WTC11 (cell line): ENCODE data around the gene CRACR2A.

ENCODE experiments used
- NR1H2 ChIP-seq: sonication (generic); formaldehyde crosslinking; IDR thresholded peaks from 2 replicates; pipeline ENCODE4 v1.9.0; 2021; ENCODE audit warnings: mild to moderate bottlenecking, moderate library complexity, missing genetic modification reagents
- TF ChIP-seq, protein P1 (sequence below): sonication (generic); formaldehyde crosslinking; IDR thresholded peaks from 2 replicates; pipeline ENCODE4 v1.8.1; 2023; ENCODE audit warnings: mild to moderate bottlenecking, missing genetic modification reagents, borderline replicate concordance
- TF ChIP-seq, protein P2 (sequence below): fragments of 200-600 bp; IDR thresholded peaks from 2 replicates; pipeline ENCODE4 v1.8.0; 2022; ENCODE audit warnings: antibody characterized with exemption

DNA sequence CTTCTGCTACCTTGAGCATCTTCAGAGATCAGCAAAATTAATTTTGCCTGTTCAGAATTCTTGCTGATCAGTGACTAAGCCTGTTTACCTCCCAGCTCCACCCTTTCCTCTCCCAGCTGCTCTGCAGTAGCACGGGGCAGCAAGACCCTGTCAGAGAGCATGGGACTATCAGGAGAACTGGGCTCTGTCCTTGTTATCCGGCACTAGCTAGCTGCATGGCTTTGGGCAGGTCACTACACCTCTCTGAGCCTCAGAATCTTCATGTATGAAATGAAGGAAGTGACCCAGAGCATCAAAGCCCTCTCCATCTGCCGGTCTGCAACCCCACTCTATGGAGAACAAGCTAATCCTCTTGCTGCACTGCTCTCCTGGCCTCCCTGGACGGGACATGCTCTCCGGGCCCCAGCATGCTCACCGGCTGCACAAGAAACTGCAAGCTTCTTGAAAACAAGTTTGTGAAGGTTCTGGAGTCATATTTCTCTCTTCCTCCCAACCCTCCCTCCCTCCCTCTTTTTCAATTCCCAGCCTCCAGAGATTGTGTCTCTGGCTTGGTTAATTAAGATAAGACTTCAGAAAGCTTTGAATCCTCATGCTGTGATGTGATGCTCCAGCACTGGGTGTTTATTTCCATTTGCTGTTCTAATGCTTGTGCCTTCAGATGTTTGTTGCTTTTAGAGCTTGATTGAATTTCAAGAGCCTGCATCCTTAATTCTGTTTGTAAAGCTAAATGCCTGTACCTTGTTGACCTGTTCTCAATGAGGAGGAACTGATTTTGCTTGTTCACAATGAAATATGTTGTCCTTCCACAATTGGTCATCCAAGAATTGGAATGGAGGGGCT, 101.1 kb downstream of the CRACR2A start:
- TF ChIP-seq NR1H2 (CRISPR knock-in tag) = no peak
- TF ChIP-seq, protein P1, sequence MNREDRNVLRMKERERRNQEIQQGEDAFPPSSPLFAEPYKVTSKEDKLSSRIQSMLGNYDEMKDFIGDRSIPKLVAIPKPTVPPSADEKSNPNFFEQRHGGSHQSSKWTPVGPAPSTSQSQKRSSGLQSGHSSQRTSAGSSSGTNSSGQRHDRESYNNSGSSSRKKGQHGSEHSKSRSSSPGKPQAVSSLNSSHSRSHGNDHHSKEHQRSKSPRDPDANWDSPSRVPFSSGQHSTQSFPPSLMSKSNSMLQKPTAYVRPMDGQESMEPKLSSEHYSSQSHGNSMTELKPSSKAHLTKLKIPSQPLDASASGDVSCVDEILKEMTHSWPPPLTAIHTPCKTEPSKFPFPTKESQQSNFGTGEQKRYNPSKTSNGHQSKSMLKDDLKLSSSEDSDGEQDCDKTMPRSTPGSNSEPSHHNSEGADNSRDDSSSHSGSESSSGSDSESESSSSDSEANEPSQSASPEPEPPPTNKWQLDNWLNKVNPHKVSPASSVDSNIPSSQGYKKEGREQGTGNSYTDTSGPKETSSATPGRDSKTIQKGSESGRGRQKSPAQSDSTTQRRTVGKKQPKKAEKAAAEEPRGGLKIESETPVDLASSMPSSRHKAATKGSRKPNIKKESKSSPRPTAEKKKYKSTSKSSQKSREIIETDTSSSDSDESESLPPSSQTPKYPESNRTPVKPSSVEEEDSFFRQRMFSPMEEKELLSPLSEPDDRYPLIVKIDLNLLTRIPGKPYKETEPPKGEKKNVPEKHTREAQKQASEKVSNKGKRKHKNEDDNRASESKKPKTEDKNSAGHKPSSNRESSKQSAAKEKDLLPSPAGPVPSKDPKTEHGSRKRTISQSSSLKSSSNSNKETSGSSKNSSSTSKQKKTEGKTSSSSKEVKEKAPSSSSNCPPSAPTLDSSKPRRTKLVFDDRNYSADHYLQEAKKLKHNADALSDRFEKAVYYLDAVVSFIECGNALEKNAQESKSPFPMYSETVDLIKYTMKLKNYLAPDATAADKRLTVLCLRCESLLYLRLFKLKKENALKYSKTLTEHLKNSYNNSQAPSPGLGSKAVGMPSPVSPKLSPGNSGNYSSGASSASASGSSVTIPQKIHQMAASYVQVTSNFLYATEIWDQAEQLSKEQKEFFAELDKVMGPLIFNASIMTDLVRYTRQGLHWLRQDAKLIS = no peak
- TF ChIP-seq, protein P2, sequence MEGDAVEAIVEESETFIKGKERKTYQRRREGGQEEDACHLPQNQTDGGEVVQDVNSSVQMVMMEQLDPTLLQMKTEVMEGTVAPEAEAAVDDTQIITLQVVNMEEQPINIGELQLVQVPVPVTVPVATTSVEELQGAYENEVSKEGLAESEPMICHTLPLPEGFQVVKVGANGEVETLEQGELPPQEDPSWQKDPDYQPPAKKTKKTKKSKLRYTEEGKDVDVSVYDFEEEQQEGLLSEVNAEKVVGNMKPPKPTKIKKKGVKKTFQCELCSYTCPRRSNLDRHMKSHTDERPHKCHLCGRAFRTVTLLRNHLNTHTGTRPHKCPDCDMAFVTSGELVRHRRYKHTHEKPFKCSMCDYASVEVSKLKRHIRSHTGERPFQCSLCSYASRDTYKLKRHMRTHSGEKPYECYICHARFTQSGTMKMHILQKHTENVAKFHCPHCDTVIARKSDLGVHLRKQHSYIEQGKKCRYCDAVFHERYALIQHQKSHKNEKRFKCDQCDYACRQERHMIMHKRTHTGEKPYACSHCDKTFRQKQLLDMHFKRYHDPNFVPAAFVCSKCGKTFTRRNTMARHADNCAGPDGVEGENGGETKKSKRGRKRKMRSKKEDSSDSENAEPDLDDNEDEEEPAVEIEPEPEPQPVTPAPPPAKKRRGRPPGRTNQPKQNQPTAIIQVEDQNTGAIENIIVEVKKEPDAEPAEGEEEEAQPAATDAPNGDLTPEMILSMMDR = no peak
